Measurements from ENCODE around the gene WDR54.

WDR54 gene

DNA sequence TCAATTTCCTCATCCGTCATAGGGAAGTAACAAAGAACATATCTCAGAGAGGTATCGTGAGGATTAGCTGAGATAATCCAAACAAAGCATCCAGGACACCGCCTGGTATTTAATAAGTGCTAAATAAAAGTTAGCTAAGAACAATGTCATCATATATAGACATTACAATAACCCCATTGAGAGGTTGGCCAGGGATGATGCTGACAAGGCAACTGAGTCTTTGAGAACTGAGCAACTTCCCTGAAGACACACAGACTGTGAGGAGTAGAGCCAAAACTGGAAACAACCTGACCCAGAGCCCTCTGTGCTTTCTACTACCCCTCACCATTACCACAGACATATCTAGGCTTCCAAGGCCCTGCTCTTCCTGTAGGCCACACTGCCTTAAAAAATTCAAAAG lies 39.8 kb upstream of the WDR54 start:
- no peak overlapping the region for H3K9ac ChIP-seq (ENCODE audit: low read length)
- peaks cover 15 to 24% of the 10 kb centered on the region in 2 experiments for H3K36me3 ChIP-seq (ENCODE audit: control insufficient read depth in 1 of 2, insufficient read depth in 2 of 2, low read depth in 1 of 2, low read length in 2 of 2)
- no peak overlapping the region for H2BK120ac ChIP-seq (ENCODE audit: low read depth, low read length)
- H2BK5ac ChIP-seq (ENCODE audit: low read depth, low read length, poor library complexity, severe bottlenecking): no peak overlapping the region
- H3K27ac ChIP-seq (ENCODE audit: low read length, poor library complexity, severe bottlenecking): no peak overlapping the region
- 100% methylated on average over 1 of the region's 3 CpGs for WGBS
- no peak overlapping the region for H3K18ac ChIP-seq (ENCODE audit: low read depth in 1 of 2, low read length in 2 of 2)
- DNase-seq: no peak
- H2AFZ ChIP-seq (ENCODE audit: low read depth, low read length): no peak overlapping the region
- H3K27me3 ChIP-seq (ENCODE audit: control insufficient read depth in 1 of 2, insufficient read depth in 1 of 2, low read length in 2 of 2): no peaks in the 10 kb centered on the region
- no peak overlapping the region for H2AK5ac ChIP-seq (ENCODE audit: low read length, severe bottlenecking)
- no peak overlapping the region for H3K4ac ChIP-seq (ENCODE audit: low read depth in 1 of 2, low read length in 2 of 2)
- H3K9me3 ChIP-seq (ENCODE audit: control insufficient read depth, low read length): no peaks in the 10 kb centered on the region
- no peak overlapping the region for H4K8ac ChIP-seq (ENCODE audit: low read length)
- H2BK15ac ChIP-seq (ENCODE audit: low read depth, poor library complexity, severe bottlenecking): no peak overlapping the region
- no peak overlapping the region for H2BK12ac ChIP-seq (ENCODE audit: low read length in 2 of 2)
- no peak overlapping the region for H3K14ac ChIP-seq (ENCODE audit: low read length in 2 of 2)
- no peak overlapping the region for H3K23ac ChIP-seq (ENCODE audit: low read length in 2 of 2)
- peaks cover 49% of the 10 kb centered on the region for H3K79me1 ChIP-seq (replicated peaks; ENCODE audit: low read length, poor library complexity, severe bottlenecking)
- peaks cover 11% of the 10 kb centered on the region for H3K4me1 ChIP-seq (ENCODE audit: control insufficient read depth, insufficient read depth, low read depth, low read length)
- no peak overlapping the region for H3K4me2 ChIP-seq (ENCODE audit: low read length, poor library complexity, severe bottlenecking)
- H3K4me3 ChIP-seq (ENCODE audit: insufficient read depth in 1 of 2, low read depth in 1 of 2, low read length in 2 of 2): no peak overlapping the region
- H4K91ac ChIP-seq (ENCODE audit: low read length): no peak overlapping the region

DNA sequence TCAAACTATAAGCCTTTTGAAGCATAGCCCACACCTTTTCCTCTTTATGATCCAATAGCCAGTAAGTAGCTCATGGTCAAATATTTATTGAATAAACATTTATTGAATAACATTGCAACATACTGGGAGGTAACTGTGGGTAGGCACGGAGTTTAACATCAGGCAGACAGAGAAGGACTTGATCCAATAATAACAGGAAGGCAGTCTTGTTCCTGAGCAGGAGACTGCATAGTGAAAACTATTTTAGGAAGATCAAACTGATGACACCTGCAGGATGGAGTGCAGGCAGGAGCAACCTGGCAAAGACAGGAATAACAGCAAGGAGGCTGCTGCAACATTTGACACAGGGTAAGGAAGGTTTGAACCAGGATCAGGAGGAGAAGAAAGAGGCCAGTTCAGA lies 38.3 kb upstream of the WDR54 start:
- H3K9ac ChIP-seq (ENCODE audit: low read length): peak overlapping the region; percentile 36
- peak; percentile 23 for DNase-seq
- no peak overlapping the region for H2BK120ac ChIP-seq (ENCODE audit: low read depth, low read length)
- peaks cover 42% of the 10 kb centered on the region for H3K79me1 ChIP-seq (replicated peaks; ENCODE audit: low read length, poor library complexity, severe bottlenecking)
- H3K9me3 ChIP-seq (ENCODE audit: control insufficient read depth, low read length): no peaks in the 10 kb centered on the region
- H2BK12ac ChIP-seq (ENCODE audit: low read length in 2 of 2): no peak overlapping the region
- H3K36me3 ChIP-seq (ENCODE audit: control insufficient read depth in 1 of 2, insufficient read depth in 2 of 2, low read depth in 1 of 2, low read length in 2 of 2): peaks cover 7 to 10% of the 10 kb centered on the region in 2 experiments
- H3K23ac ChIP-seq (ENCODE audit: low read length in 2 of 2): no peak overlapping the region
- H3K4me3 ChIP-seq (ENCODE audit: insufficient read depth in 1 of 2, low read depth in 1 of 2, low read length in 2 of 2): no peak overlapping the region
- H2BK15ac ChIP-seq (ENCODE audit: low read depth, poor library complexity, severe bottlenecking): no peak overlapping the region
- no peak overlapping the region for H3K4me2 ChIP-seq (ENCODE audit: low read length, poor library complexity, severe bottlenecking)
- H2BK5ac ChIP-seq (ENCODE audit: low read depth, low read length, poor library complexity, severe bottlenecking): no peak overlapping the region
- 74% methylated on average over 1 of the region's 1 CpG for WGBS
- H3K4me1 ChIP-seq (ENCODE audit: control insufficient read depth, insufficient read depth, low read depth, low read length): peaks cover 11% of the 10 kb centered on the region
- H3K14ac ChIP-seq (ENCODE audit: low read length in 2 of 2): no peak overlapping the region
- no peak overlapping the region for H4K91ac ChIP-seq (ENCODE audit: low read length)
- no peak overlapping the region for H2AK5ac ChIP-seq (ENCODE audit: low read length, severe bottlenecking)
- H3K27me3 ChIP-seq (ENCODE audit: control insufficient read depth in 1 of 2, insufficient read depth in 1 of 2, low read length in 2 of 2): no peaks in the 10 kb centered on the region
- peak overlapping the region; percentile 46 for H3K27ac ChIP-seq (ENCODE audit: low read length, poor library complexity, severe bottlenecking)
- no peak overlapping the region for H3K4ac ChIP-seq (ENCODE audit: low read depth in 1 of 2, low read length in 2 of 2)
- H2AFZ ChIP-seq (ENCODE audit: low read depth, low read length): no peak overlapping the region
- H3K18ac ChIP-seq (ENCODE audit: low read depth in 1 of 2, low read length in 2 of 2): no peak overlapping the region
- no peak overlapping the region for H4K8ac ChIP-seq (ENCODE audit: low read length)

DNA sequence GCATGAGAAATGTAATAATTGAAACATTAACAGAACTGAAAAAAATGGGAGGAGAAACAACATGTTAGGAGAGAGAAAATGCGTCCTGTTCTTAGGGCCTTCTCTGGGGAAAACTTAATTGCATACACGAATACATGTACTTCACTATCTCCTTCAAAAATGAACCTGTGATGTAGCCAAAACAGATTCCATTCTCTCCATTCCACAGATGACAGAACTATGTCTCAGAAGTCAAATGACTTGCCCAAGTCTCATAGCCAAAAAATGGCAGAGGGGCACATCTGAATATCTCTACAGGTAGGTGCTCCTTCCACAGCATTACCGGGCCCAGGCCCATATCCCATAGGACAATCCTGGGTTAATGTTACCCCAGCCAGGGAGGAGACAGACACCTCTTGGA lies 37.5 kb upstream of the WDR54 start:
- DNase-seq: no peak

DNA sequence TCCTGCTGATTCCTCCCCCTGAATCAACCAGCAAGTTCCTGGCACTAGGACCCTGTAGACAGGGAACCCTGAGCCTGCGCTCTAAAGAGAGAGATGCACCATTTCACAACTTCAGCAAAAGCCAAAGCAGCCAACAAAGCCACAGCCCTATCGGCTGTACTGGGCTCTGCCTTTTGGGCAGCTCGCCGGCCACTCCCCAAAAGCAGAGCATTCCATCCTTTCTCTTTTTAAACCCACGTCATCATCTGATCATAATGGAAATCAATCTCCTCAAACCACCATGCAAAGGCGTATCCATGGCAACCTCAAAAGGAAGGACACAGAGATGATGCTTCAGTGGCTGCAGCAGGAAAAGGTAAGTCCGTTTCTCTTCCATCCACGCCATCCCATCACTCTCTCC lies 36.1 kb upstream of the WDR54 start:
- Histone ChIP-seq H2AK5ac (ENCODE audit: low read length, severe bottlenecking) (no peak overlapping the region), H3K9ac (ENCODE audit: low read length) (no peak overlapping the region), H2AFZ (ENCODE audit: low read depth, low read length) (no peak overlapping the region), H2BK120ac (ENCODE audit: low read depth, low read length) (no peak overlapping the region), H3K79me1 (replicated peaks; ENCODE audit: low read length, poor library complexity, severe bottlenecking) (peaks cover 34% of the 10 kb centered on the region), H2BK5ac (ENCODE audit: low read depth, low read length, poor library complexity, severe bottlenecking) (no peak overlapping the region), H4K91ac (ENCODE audit: low read length) (no peak overlapping the region), H3K9me3 (ENCODE audit: control insufficient read depth, low read length) (no peaks in the 10 kb centered on the region), H3K27me3 (ENCODE audit: control insufficient read depth in 1 of 2, insufficient read depth in 1 of 2, low read length in 2 of 2) (no peaks in the 10 kb centered on the region), H3K18ac (ENCODE audit: low read depth in 1 of 2, low read length in 2 of 2) (no peak overlapping the region), H2BK15ac (ENCODE audit: low read depth, poor library complexity, severe bottlenecking) (no peak overlapping the region), H3K4me1 (ENCODE audit: control insufficient read depth, insufficient read depth, low read depth, low read length) (peaks cover 2% of the 10 kb centered on the region), H3K23ac (ENCODE audit: low read length in 2 of 2) (no peak overlapping the region), H2BK12ac (ENCODE audit: low read length in 2 of 2) (no peak overlapping the region), H3K4ac (ENCODE audit: low read depth in 1 of 2, low read length in 2 of 2) (no peak overlapping the region), H3K4me2 (ENCODE audit: low read length, poor library complexity, severe bottlenecking) (no peak overlapping the region), H3K4me3 (ENCODE audit: insufficient read depth in 1 of 2, low read depth in 1 of 2, low read length in 2 of 2) (no peak overlapping the region), H3K36me3 (ENCODE audit: control insufficient read depth in 1 of 2, insufficient read depth in 2 of 2, low read depth in 1 of 2, low read length in 2 of 2) (peaks cover 7 to 10% of the 10 kb centered on the region in 2 experiments), H4K8ac (ENCODE audit: low read length) (no peak overlapping the region), H3K27ac (ENCODE audit: low read length, poor library complexity, severe bottlenecking) (no peak overlapping the region), H3K14ac (ENCODE audit: low read length in 2 of 2) (no peak overlapping the region)
- no peak for DNase-seq
- WGBS: 93% methylated on average over 8 of the region's 8 CpGs

More for the DNA sequence above, 37.5 kb upstream of the WDR54 start:
- Histone ChIP-seq H2BK12ac (ENCODE audit: low read length in 2 of 2) (no peak overlapping the region), H2AK5ac (ENCODE audit: low read length, severe bottlenecking) (no peak overlapping the region), H3K79me1 (replicated peaks; ENCODE audit: low read length, poor library complexity, severe bottlenecking) (peaks cover 39% of the 10 kb centered on the region), H3K4me1 (ENCODE audit: control insufficient read depth, insufficient read depth, low read depth, low read length) (peaks cover 11% of the 10 kb centered on the region), H3K14ac (ENCODE audit: low read length in 2 of 2) (no peak overlapping the region), H3K4me3 (ENCODE audit: insufficient read depth in 1 of 2, low read depth in 1 of 2, low read length in 2 of 2) (no peak overlapping the region), H2BK120ac (ENCODE audit: low read depth, low read length) (no peak overlapping the region), H3K18ac (ENCODE audit: low read depth in 1 of 2, low read length in 2 of 2) (no peak overlapping the region), H3K9me3 (ENCODE audit: control insufficient read depth, low read length) (no peaks in the 10 kb centered on the region), H3K4ac (ENCODE audit: low read depth in 1 of 2, low read length in 2 of 2) (no peak overlapping the region), H3K27me3 (ENCODE audit: control insufficient read depth in 1 of 2, insufficient read depth in 1 of 2, low read length in 2 of 2) (no peaks in the 10 kb centered on the region), H4K8ac (ENCODE audit: low read length) (no peak overlapping the region), H2AFZ (ENCODE audit: low read depth, low read length) (no peak overlapping the region), H3K4me2 (ENCODE audit: low read length, poor library complexity, severe bottlenecking) (no peak overlapping the region), H2BK5ac (ENCODE audit: low read depth, low read length, poor library complexity, severe bottlenecking) (no peak overlapping the region), H3K27ac (ENCODE audit: low read length, poor library complexity, severe bottlenecking) (peak overlapping the region; percentile 27), H3K36me3 (ENCODE audit: control insufficient read depth in 1 of 2, insufficient read depth in 2 of 2, low read depth in 1 of 2, low read length in 2 of 2) (peaks cover 7 to 10% of the 10 kb centered on the region in 2 experiments), H4K91ac (ENCODE audit: low read length) (no peak overlapping the region), H2BK15ac (ENCODE audit: low read depth, poor library complexity, severe bottlenecking) (no peak overlapping the region), H3K23ac (ENCODE audit: low read length in 2 of 2) (no peak overlapping the region), H3K9ac (ENCODE audit: low read length) (peak overlapping the region; percentile 46)
- 72% methylated on average over 3 of the region's 3 CpGs for WGBS
